ENCODE measurements around the gene UPK3BL2.
"Not testable (repeated sequence)": the region's sequence is repeated elsewhere in the genome, so short reads cannot be mapped to it uniquely, and the experiment has no call there.

UPK3BL2 gene, protein sequence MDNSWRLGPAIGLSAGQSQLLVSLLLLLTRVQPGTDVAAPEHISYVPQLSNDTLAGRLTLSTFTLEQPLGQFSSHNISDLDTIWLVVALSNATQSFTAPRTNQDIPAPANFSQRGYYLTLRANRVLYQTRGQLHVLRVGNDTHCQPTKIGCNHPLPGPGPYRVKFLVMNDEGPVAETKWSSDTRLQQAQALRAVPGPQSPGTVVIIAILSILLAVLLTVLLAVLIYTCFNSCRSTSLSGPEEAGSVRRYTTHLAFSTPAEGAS

GRCh38 chr7:102543596-102543995 lies at the start of gene UPK3BL2:
Gene UPK3BL2 (minus strand): TSS chr7:102543696. CDS start chr7:102543636, 60 bp downstream.
- not testable (repeated sequence) for DNase-seq (ENCODE audit: low spot score)

DNA sequence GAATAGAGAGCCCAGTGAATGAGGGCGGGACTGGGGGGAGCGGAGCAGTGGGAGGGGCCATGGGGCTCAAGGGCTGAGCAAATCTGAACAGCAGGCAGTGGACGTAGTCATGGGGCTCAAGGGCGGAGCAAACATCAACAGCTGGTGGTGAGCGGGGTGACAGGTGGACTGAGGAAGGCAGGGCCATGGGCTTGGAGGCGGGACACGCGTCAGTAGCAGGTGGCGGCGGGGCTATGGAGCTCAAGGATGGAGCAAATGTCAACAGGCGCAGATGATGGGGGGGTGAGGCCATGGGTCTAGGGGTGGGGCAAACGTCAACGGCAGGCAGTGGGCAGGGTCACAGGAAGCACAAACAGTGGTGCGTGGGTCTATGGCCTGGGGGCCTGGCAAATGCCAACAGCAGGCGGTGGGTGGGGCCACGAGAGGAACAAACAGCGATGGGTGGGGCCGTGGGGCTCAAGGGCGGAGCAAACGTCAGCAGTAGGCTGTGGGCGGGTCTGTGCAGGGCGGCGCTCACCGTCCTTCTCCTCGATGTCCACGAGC lies 49.1 kb upstream of the UPK3BL2 start:
- DNase-seq (ENCODE audit: low spot score), result not testable (repeated sequence)

DNA sequence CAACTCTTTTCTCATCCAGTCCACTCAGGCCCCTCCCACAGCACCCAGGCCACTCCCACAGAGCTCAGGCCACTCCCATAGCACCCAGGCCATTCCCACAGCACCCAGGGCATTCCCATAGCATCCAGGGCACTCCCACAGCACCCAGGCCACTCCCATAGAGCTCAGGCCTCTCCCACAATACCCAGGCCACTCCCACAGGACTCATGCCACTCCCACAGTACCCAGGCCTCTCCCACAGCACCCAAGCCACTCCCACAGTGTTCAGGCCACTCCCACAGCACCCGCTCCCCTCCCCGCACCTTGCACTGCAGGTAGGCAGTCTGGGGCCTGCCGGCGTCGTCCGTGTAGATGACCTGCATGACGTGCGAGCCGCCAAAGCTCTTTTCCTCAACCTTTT lies 46.4 kb upstream of the UPK3BL2 start:
- DNase-seq (ENCODE audit: low spot score), result not testable (repeated sequence)

DNA sequence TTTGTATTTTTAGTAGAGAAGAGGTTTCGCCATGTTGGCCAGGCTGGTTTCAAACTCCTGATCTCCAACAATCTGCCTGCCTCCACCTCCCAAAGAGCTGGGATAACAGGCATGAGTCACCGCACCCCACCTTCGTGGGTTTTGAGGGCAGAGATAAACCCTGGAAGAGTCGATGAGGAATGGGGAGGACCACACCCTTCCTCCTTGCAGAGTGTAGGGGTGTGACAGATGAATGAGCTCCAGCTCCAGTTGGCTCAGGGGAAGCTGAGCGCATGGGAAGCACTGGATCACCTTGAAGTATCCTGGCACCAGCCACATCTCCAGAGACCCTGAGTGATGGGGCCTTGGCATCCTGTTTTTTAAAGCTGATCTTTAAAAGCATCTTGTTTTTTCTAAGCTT lies 40.0 kb upstream of the UPK3BL2 start:
- not testable (repeated sequence) for DNase-seq (ENCODE audit: low spot score)

DNA sequence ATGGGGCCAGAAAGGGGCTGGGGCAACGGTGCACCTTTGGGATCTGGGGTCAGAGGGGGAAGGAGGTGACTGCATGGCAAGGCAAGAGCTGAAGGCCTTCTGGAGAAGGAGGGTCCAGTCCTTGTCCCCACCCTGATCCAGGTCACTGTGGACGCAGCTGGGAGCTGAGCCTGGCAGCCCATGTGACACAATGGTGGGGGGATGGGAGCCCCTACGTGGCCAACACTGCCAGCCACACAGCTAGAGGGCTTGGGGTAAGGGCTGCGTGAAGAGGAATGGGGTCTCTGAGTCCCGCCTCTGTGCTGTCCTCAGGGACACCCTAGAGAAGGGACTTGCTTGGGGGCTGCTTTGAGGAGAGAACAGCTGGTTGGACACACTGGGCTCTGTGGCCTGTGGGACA lies 38.2 kb upstream of the UPK3BL2 start:
- not testable (repeated sequence) for DNase-seq (ENCODE audit: low spot score)

DNA sequence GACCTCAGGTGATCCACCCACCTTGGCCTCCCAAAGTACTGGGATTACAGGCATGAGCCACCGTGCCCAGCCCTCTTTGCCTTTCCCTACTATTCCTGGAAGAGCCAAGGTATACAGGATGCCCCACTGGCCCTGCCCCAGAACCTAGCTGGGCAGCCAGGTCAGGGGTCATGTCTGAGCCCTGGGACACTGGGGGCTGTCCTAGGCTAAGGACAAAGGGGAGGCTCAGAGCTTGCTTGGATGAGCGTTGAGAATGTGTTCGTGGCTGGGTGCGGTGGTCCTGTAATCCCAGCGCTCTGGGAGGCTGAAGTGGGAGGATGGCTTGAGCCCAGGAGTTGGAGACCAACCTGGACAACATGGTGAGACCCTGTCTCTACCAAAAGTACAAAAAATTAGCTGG lies 35.0 kb upstream of the UPK3BL2 start:
- DNase-seq (ENCODE audit: low spot score), result not testable (repeated sequence)

GRCh38 chr7:102577315-102578240 lies 34.1 kb upstream of the UPK3BL2 start:
- not testable (repeated sequence) for DNase-seq (ENCODE audit: low spot score)

GRCh38 chr7:102576363-102576762 lies 32.9 kb upstream of the UPK3BL2 start:
- not testable (repeated sequence) for DNase-seq (ENCODE audit: low spot score)

GRCh38 chr7:102574607-102575006 lies 31.1 kb upstream of the UPK3BL2 start:
- DNase-seq (ENCODE audit: low spot score), result not testable (repeated sequence)

DNA sequence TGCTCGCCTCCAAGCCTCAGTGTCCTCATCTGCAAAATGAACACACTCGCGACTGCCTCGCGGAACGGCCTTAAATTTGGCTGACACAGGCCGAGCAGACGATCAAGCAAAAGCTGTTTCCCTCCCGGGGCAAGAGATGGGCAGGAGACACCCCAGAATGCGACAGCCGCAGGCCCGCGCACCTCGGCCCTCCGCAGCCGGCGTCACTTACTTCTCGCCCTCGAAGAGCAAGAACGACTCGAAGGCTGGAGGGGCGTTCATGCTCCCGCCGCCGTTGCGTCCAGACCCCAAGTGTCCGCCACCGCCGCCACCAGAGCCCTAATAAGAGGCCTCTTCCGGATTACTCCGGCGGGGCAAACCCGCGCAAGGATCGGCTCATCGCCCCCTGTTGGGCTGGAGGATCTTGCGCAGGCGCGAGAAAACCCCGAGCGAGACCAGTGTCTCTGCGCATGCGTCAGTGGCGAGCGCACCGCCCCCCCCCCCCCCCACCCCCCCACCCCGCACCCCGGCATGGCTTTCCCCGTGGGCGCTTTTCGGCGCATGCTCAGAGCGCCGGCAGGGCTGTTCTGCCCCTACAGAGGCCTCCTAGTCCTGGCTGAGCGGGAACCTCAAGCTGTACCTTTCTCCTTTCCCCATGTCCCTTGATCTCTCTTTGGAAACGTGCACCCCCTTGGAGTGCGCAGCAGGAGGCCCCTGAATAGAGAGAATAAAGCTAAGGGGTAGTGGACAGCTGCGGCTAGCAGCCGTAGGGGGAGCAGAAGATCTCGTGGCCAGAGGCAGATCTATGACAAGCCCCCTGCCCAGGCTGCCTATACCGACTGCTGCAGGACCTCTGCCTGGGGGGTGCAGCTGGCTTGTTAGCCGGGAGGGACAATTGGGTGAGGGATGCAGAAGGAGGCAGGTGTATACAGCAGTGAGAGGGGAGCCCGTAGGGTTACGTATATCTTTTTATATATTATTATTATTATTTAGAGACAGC lies 29.1 kb upstream of the UPK3BL2 start, which contains the start of gene POLR2J3:
TSS of gene POLR2J3 (minus strand) at position 323 of the 979 bp plus-strand sequence. CDS start at position 261, 62 bp downstream.
- peak; percentile 96 for DNase-seq (ENCODE audit: low spot score)

- not testable (repeated sequence) for DNase-seq (ENCODE audit: low spot score)
Observed at GRCh38 chr7:102568620-102569019, 25.1 kb upstream of the UPK3BL2 start.

DNA sequence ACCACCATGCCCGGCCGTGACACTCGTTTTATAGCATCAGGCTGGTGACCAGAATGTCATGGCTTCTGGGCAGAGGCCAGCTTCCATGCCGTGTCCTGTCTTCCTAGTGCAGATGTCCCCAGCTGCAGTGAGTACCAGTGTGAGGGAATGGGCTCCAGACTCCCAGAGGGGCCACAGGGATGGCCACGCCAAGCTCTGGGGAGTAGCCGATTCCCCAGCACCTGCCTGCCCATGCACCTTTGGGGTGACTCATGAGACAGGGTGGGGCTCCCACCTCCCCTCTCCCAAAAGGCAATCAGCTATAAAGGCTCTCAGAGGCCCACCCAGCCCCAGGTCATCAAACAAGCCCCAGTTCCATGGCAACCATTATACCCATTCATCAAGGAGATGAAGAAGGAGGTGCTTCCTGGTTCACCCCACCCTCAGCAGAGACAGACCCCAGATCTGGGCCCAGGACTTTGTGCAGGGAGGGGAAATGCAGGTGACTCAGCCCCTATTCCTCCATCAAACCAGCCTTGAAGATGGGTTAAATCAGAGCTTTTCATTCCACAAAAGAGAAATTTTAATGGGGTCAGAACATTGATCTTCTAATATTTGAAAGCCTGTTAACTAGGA lies 7.4 kb upstream of the UPK3BL2 start, which contains the start of gene SPDYE2:
TSS of gene SPDYE2 (plus strand) at position 419 of the 615 bp plus-strand sequence. CDS start 2,030 bp downstream, outside the sequence.
- not testable (repeated sequence) for DNase-seq (ENCODE audit: low spot score)

DNA sequence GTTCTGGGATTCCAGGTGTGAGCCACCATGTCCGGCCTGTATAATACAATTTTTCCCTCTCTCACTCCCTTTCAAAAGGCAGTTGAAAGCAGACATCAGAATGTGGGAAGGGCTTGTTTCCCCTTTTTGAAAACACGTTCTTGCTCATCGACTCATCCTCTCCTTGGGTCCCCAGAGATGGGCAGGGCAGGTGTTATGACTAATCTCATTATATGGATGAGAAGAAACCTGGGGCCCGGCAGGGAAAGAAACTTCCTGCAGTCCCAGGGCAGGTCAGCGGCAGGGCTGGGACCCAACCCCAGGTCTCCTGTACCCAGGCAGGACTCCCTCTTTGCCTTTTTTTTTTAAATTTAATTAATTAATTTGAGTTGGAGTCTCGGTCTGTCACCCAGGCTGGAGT lies 2.9 kb upstream of the UPK3BL2 start:
- not testable (repeated sequence) for DNase-seq (ENCODE audit: low spot score)

- not testable (repeated sequence) for DNase-seq (ENCODE audit: low spot score)
Observed at GRCh38 chr7:102545288-102545687, 1.8 kb upstream of the UPK3BL2 start.

DNA sequence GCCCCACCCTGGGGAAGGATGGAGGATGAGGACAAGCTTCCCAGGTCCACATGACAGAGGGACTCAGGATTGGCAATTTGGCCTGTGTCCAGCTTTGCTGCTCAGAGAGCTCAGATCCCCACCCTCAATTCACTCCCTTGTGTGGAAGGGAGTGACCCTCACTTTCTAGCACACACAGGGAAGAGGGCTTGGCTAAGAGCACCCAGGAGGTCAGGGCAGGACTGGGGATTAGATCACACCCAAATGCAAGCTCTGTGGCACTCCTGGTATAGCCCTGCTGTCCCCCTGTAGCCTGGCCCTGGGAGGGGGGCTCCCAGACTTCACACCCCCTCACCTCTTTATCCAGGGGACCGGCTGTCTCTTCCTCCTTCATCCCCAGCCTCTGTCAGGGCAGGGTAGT lies 876 bp upstream of the UPK3BL2 start:
- DNase-seq (ENCODE audit: low spot score), result not testable (repeated sequence)

DNA sequence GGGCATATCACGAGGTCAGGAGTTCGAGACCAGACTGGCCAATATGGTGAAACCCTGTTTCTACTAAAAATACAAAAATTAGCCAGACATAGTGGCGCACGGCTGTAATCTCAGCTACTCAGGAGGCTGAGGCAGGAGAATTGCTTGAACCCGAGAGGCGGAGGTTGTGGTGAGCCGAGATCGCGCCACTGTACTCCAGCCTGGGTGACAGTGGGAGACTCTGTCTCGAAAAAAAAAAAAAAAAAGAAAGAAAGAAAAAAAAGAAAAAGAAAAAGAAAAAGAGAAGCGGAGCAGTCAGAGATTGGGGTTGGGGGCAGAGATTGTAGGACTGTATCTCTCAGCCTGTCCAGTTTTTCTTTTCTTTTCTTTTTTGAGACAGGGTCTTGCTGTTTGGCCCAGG lies 725 bp downstream of the UPK3BL2 start:
- DNase-seq (ENCODE audit: low spot score), result not testable (repeated sequence)

DNA sequence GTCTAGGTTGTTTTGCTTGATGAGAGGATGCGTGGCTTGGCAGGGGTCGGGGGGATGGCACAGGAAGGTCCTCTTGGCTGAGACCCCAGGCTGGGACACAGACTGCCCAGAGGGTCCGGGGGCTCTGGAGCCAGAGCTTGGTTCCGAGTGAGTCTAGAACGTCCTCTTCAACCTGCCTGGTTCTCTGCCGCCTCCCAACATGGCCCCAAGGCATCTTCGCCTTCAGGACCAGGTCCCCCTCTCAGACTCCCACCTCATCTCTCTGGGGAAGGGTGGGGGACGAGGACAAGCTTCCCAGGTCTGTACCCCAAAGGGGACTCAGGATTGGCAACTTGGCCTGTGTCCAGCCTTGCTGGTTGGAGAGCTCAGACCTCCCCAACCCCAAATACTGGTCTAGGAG lies 1.4 kb downstream of the UPK3BL2 start:
- DNase-seq (ENCODE audit: low spot score), result not testable (repeated sequence)

DNA sequence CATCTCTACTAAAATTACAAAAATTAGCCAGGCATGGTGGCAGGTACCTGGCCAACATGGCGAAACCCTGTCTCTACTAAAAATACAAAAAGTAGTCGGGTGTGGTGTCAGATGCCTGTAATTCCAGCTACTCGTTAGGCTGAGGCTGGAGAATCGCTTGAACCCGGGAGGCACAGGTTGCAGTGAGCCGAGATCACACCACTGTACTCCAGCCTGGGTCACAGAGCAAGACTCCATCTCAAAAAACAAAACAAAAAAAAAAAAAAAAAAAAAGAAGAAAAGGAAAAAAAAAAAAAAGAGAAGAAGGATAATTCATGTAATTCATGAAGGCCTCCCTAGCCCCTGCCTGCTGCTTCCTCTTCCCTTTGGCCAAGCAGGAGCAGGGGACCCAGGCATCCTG lies 2.9 kb downstream of the UPK3BL2 start:
- not testable (repeated sequence) for DNase-seq (ENCODE audit: low spot score)

DNA sequence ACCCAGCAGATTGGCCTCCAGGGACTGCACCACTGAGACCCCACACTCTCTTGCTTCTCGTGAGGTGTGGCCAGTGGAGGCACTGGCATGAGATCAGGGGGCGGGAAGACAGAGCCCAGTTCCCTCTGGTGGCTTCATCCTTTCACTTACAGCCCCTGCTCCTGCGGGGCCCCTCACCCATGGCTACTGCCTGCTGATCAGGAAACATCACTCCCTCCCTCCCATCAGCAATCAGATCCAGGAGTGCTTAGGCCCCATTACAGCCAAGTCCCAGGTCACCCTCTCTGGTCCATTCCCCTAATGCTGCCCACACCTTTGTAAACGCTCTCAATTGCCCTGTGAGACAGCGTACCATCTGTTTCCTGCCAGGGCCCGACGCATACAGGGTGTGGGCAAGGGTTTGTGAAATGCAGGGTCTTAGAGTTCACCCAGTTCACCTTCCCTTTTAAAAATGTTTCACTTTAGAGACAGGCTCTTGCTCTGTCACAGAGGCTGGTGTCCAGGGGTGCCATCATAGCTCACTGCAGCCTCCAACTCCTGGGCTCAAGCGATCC lies 8.4 kb downstream of the UPK3BL2 start:
- DNase-seq (ENCODE audit: low spot score), result not testable (repeated sequence)

GRCh38 chr7:102532127-102532526 lies 11.4 kb downstream of the UPK3BL2 start:
- not testable (repeated sequence) for DNase-seq (ENCODE audit: low spot score)
